ENCODE data around the gene IDH3G. TPM values are rescaled to one million over a fixed set of nuclear protein-coding genes. Genes with fewer than 3 reads are reported as not detected.

IDH3G gene
- total RNA-seq, 1 donor from 2014 or later = 41.9 TPM

DNA sequence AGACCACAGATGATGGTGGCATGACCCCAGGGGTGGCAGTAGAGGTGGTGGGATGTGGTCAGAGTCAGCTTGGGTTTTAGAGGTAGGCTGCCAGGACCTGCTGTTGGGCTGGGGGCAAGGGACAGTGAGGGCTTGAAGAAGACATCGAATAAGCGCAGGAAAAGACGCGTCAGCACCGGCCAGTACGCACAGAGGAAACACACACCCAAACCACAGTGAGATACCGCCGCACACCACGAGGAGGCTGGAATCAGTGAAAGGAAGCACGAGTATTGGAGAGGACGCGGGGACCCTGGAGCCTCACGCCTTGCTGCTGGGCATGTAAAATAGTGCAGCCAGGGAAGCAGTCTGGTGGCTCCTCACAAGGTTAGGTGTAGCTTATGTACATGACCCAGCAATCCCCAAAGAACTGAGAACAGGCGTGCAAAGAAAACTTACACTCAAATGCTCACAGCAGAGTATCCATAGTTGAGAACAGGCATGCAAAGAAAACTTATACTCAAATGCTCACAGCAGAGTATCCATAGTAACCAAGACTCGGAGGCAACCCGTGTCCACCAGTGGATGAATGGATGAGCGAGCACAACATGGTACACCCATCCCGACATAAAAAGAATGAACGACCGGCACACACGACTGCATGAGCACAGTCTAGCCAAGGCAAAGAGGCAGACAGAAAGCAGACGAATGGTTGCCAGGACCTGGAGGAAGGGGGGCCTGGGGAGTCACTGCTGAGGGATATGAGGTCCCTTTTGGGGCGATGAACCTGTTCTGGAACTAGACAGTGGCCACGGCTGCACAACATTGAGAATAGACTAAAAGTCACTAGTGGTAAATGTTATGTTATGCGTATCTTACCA lies 22.9 kb upstream of the IDH3G start:
- Histone ChIP-seq H3K27me3 (ENCODE audit: insufficient read depth, low read length) (no peaks in the 10 kb centered on the region), H3K9me3 (ENCODE audit: insufficient read depth, low read depth, low read length) (no peaks in the 10 kb centered on the region), H3K36me3 (ENCODE audit: insufficient read depth, low read length) (no peaks in the 10 kb centered on the region), H3K27ac (ENCODE audit: low read depth, low read length) (no peak overlapping the region), H4K20me1 (ENCODE audit: insufficient read depth, low read length) (no peaks in the 10 kb centered on the region), H3K4me3 (ENCODE audit: insufficient read depth, low read depth, low read length) (no peak overlapping the region), H3K4me2 (ENCODE audit: low read length) (no peak overlapping the region), H3K79me2 (ENCODE audit: insufficient read depth, low read length) (no peaks in the 10 kb centered on the region), H3K9ac (ENCODE audit: low read length) (no peak overlapping the region), H2AFZ (ENCODE audit: low read depth, low read length) (no peak overlapping the region), H3K4me1 (ENCODE audit: insufficient read depth, low read length) (no peaks in the 10 kb centered on the region)
- Mint-ChIP-seq H3K4me3 (ENCODE audit: unreplicated experiment) (peak overlapping the region; percentile 50), H3K27me3 (ENCODE audit: low read depth, unreplicated experiment) (peaks cover 2% of the 10 kb centered on the region), H3K4me1 (ENCODE audit: low read depth, unreplicated experiment) (no peaks in the 10 kb centered on the region), H3K36me3 (ENCODE audit: low read depth, unreplicated experiment) (peaks cover 3% of the 10 kb centered on the region), H3K27ac (ENCODE audit: unreplicated experiment) (no peak overlapping the region), H3K9me3 (ENCODE audit: unreplicated experiment) (no peaks in the 10 kb centered on the region)
- TF ChIP-seq EZH2 (IDR thresholded peaks at IDR 0.05; ENCODE audit: insufficient read depth, low read length) = no peak
- TF ChIP-seq CTCF (IDR thresholded peaks at IDR 0.05; ENCODE audit: insufficient read depth, low read depth, low read length) = no peak
- FAIRE-seq (no peak), DNase-seq (ENCODE audit: low read depth) (no peak)

DNA sequence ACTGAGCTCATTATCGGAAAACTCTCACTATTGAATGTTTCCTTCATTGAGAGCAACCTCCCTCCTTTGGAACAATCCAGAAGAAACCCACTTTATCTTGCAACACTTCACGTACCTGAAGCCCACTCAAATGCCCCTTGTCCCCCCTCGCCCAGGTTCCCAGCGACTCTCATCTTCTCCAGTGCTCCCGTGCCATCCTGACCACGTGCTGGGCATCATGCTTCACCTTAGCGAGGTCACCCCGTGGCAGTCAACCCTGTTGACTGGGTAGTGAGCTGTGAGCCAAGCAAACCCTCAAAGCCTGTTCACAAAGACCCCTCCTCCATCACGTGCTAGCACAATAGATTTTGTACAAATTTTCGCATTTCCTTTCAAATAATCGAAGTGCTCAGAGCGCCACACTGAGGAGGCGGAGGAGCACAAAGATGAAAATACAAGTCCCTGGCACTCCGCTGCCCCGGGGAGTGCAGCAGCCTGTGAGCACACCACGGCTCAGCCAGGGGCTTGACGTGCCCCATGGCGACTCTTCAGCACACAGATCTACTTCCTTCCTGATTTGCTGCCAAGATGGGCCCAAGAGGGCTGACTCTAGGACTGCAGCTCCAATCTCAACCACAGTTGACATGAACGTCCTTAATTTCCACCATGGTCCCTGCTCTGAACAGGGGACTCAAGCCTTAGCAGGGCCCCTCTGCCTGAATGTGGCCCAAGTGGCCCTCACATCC lies 20.6 kb upstream of the IDH3G start:
- Mint-ChIP-seq H3K36me3 (ENCODE audit: low read depth, unreplicated experiment) (peaks cover 3% of the 10 kb centered on the region), H3K4me3 (ENCODE audit: unreplicated experiment) (no peak overlapping the region), H3K9me3 (ENCODE audit: unreplicated experiment) (no peaks in the 10 kb centered on the region), H3K27me3 (ENCODE audit: low read depth, unreplicated experiment) (peaks cover 2% of the 10 kb centered on the region), H3K27ac (ENCODE audit: unreplicated experiment) (no peak overlapping the region), H3K4me1 (ENCODE audit: low read depth, unreplicated experiment) (no peaks in the 10 kb centered on the region)
- DNase-seq (ENCODE audit: low read depth) (no peak), FAIRE-seq (no peak)
- Histone ChIP-seq H2AFZ (ENCODE audit: low read depth, low read length) (no peak overlapping the region), H3K79me2 (ENCODE audit: insufficient read depth, low read length) (no peaks in the 10 kb centered on the region), H3K27me3 (ENCODE audit: insufficient read depth, low read length) (no peaks in the 10 kb centered on the region), H3K4me1 (ENCODE audit: insufficient read depth, low read length) (no peaks in the 10 kb centered on the region), H4K20me1 (ENCODE audit: insufficient read depth, low read length) (no peaks in the 10 kb centered on the region), H3K36me3 (ENCODE audit: insufficient read depth, low read length) (no peaks in the 10 kb centered on the region), H3K9ac (ENCODE audit: low read length) (no peak overlapping the region), H3K9me3 (ENCODE audit: insufficient read depth, low read depth, low read length) (no peaks in the 10 kb centered on the region), H3K27ac (ENCODE audit: low read depth, low read length) (no peak overlapping the region), H3K4me3 (ENCODE audit: insufficient read depth, low read depth, low read length) (no peak overlapping the region), H3K4me2 (ENCODE audit: low read length) (no peak overlapping the region)
- TF ChIP-seq EZH2 (IDR thresholded peaks at IDR 0.05; ENCODE audit: insufficient read depth, low read length) (no peak), CTCF (IDR thresholded peaks at IDR 0.05; ENCODE audit: insufficient read depth, low read depth, low read length) (no peak)

All from astrocyte (in vitro differentiated cells and primary cell).